Hepatocyte (in vitro differentiated cells): ENCODE results near the gene HSPBAP1. TPM values are rescaled to one million over a fixed set of nuclear protein-coding genes. Genes with fewer than 3 reads are reported as not detected.

Experiments
- DNase-seq: peaks from one replicate; pipeline ENCODE4 v3.0.0-alpha.2; 2016; ENCODE audit warnings: low spot score
- H2AFZ ChIP-seq: fragments of 200-600 bp; sonication (generic); 2 replicates; pipeline ENCODE4 v1.6.0; 2016; ENCODE audit warnings: antibody characterized with exemption, mild to moderate bottlenecking
- H3K27ac ChIP-seq: fragments of 200-600 bp; sonication (generic); 2 replicates; pipeline ENCODE4 v1.5.1; 2016; ENCODE audit warnings: mild to moderate bottlenecking
- H3K27me3 ChIP-seq: fragments of 200-600 bp; sonication (generic); 2 replicates; pipeline ENCODE4 v1.6.1; 2016
- H3K36me3 ChIP-seq: fragments of 200-600 bp; sonication (generic); replicated peaks from 2 replicates; pipeline ENCODE4 v1.5.1; 2016; ENCODE audit warnings: low read depth; ENCODE audit not compliant: insufficient read depth
- H3K4me1 ChIP-seq: fragments of 200-600 bp; sonication (generic); 2 replicates; pipeline ENCODE4 v1.5.1; 2016; ENCODE audit warnings: mild to moderate bottlenecking, moderate library complexity; ENCODE audit not compliant: insufficient read depth
- H3K4me2 ChIP-seq: fragments of 200-600 bp; sonication (generic); 2 replicates; pipeline ENCODE4 v1.6.0; 2016
- H3K4me3 ChIP-seq: fragments of 200-600 bp; sonication (generic); 2 replicates; pipeline ENCODE4 v1.5.1; 2016; ENCODE audit warnings: mild to moderate bottlenecking
- H3K79me2 ChIP-seq: fragments of 200-600 bp; sonication (generic); 2 replicates; pipeline ENCODE4 v1.6.0; 2017; ENCODE audit warnings: mild to moderate bottlenecking
- H3K9me2 ChIP-seq: fragments of 200-600 bp; sonication (generic); replicated peaks from 2 replicates; pipeline ENCODE4 v1.6.0; 2017; ENCODE audit warnings: mild to moderate bottlenecking; ENCODE audit not compliant: insufficient read depth
- H3K9me3 ChIP-seq: fragments of 200-600 bp; sonication (generic); 2 replicates; pipeline ENCODE4 v1.5.1; 2016; ENCODE audit warnings: low read depth, mild to moderate bottlenecking
- H4K20me1 ChIP-seq: fragments of 200-600 bp; sonication (generic); 2 replicates; pipeline ENCODE4 v1.6.0; 2016; ENCODE audit warnings: mild to moderate bottlenecking; ENCODE audit not compliant: insufficient read depth, poor library complexity, severe bottlenecking
- CTCF ChIP-seq: fragments of 200-600 bp; sonication (generic); IDR thresholded peaks from 2 replicates; pipeline ENCODE4 v1.5.1; 2016; ENCODE audit warnings: antibody characterized with exemption, mild to moderate bottlenecking; ENCODE audit not compliant: poor library complexity
- EZH2 ChIP-seq: fragments of 200-600 bp; sonication (generic); IDR thresholded peaks from 2 replicates; pipeline ENCODE4 v1.6.1; 2016; ENCODE audit warnings: antibody characterized with exemption, mild to moderate bottlenecking, borderline replicate concordance
- EZH2phosphoT487 ChIP-seq: fragments of 200-600 bp; sonication (generic); IDR thresholded peaks from one replicate; pipeline ENCODE4 v1.6.1; 2018; ENCODE audit warnings: antibody characterized with exemption, mild to moderate bottlenecking, low read depth, moderate library complexity; ENCODE audit not compliant: unreplicated experiment, severe bottlenecking
- WGBS: methylation state at CpG from one replicate; pipeline ENCODE4 v1.1.6; 2016; ENCODE audit warnings: low lambda C conversion rate; ENCODE audit errors: missing lambda C conversion rate; 5-methylcytosine and 5-hydroxymethylcytosine counted together
- polyA plus RNA-seq: library from polyadenylated mRNA; unstranded; fragments of >200 nt; fragmentation: Nextera tagmentation; extraction: Ambion mirVana; gene quantifications from 2 replicates; pipeline ENCODE4 v1.2.1, GENCODE V29; 2016
- total RNA-seq: library from RNA; depleted of rRNA; stranded (reverse); fragments of >200 nt; gene quantifications from 2 replicates; pipeline ENCODE4 v1.2.3, GENCODE V29; 2014

HSPBAP1 gene
- total and polyA plus RNA-seq, 2 experiments from 2014 or later: 6.2 to 11.0 TPM

GRCh38 chr3:122758877-122759560, 34.6 kb downstream of the HSPBAP1 start:
- Histone ChIP-seq H3K9me2 (no peaks in the 10 kb centered on the region), H3K27ac (no peak overlapping the region), H3K27me3 (no peaks in the 10 kb centered on the region), H3K36me3 (no peaks in the 10 kb centered on the region), H3K4me3 (no peak overlapping the region), H4K20me1 (no peaks in the 10 kb centered on the region), H3K79me2 (no peaks in the 10 kb centered on the region), H2AFZ (no peak overlapping the region), H3K9me3 (no peaks in the 10 kb centered on the region), H3K4me2 (no peak overlapping the region), H3K4me1 (peaks cover 25% of the 10 kb centered on the region)
- WGBS: 90% methylated on average over 3 of the region's 3 CpGs
- no peak for TF ChIP-seq EZH2
- TF ChIP-seq CTCF: no peak
- TF ChIP-seq EZH2phosphoT487: no peak
- DNase-seq: no peak

GRCh38 chr3:122755491-122755890, 38.1 kb downstream of the HSPBAP1 start:
- TF ChIP-seq EZH2 (no peak), CTCF (no peak), EZH2phosphoT487 (no peak)
- H3K36me3 ChIP-seq: no peaks in the 10 kb centered on the region

GRCh38 chr3:122754929-122755328, 38.7 kb downstream of the HSPBAP1 start:
- no peaks in the 10 kb centered on the region for H3K9me2 ChIP-seq
- H3K27me3 ChIP-seq: no peaks in the 10 kb centered on the region
- DNase-seq: peak; percentile 65
- no peaks in the 10 kb centered on the region for H4K20me1 ChIP-seq
- H3K4me1 ChIP-seq: peaks cover 16% of the 10 kb centered on the region
- no peak overlapping the region for H2AFZ ChIP-seq
- H3K4me3 ChIP-seq: no peak overlapping the region
- peak overlapping the region; percentile 28 for H3K4me2 ChIP-seq
- no peaks in the 10 kb centered on the region for H3K9me3 ChIP-seq
- TF ChIP-seq EZH2phosphoT487 (no peak), CTCF (peak; percentile 61)
- 70% methylated on average over 5 of the region's 5 CpGs for WGBS
- H3K36me3 ChIP-seq: no peaks in the 10 kb centered on the region
- peak overlapping the region; percentile 87 for H3K27ac ChIP-seq
- no peaks in the 10 kb centered on the region for H3K79me2 ChIP-seq

More at GRCh38 chr3:122755491-122755890, 38.1 kb downstream of the HSPBAP1 start:
- Histone ChIP-seq H3K4me2 (peak overlapping the region; percentile 40), H2AFZ (no peak overlapping the region), H4K20me1 (no peaks in the 10 kb centered on the region), H3K79me2 (no peaks in the 10 kb centered on the region), H3K9me3 (no peaks in the 10 kb centered on the region), H3K9me2 (no peaks in the 10 kb centered on the region), H3K27ac (peak overlapping the region; percentile 90), H3K27me3 (no peaks in the 10 kb centered on the region), H3K4me3 (no peak overlapping the region), H3K4me1 (peaks cover 22% of the 10 kb centered on the region)
- peak; percentile 62 for DNase-seq
- WGBS: 53% methylated on average over 2 of the region's 2 CpGs
